GM23338 (cell line): ENCODE measurements around the gene TMEM245. TPM values are rescaled to one million over a fixed set of nuclear protein-coding genes. Genes with fewer than 3 reads are reported as not detected.

Source experiments
- ATAC-seq: fragments of 200-7000 bp; cut with Tn5 transposase; 3 replicates; pipeline ENCODE4 v1.9.1; 2020
- DNase-seq: peaks from one replicate; pipeline ENCODE4 v3.0.0-alpha.2; 2015; ENCODE audit warnings: low spot score
- H2AFZ ChIP-seq: fragments of 200-600 bp; sonication (generic); 2 replicates; pipeline ENCODE4 v1.8.0; 2016; ENCODE audit warnings: antibody characterized with exemption, mild to moderate bottlenecking, moderate library complexity
- H3F3A ChIP-seq: fragments of 200-600 bp; sonication (generic); replicated peaks from 2 replicates; pipeline ENCODE4 v1.8.0; 2017; ENCODE audit warnings: antibody characterized with exemption, mixed run types, low read depth
- H3K27ac ChIP-seq: fragments of 200-600 bp; sonication (generic); 2 replicates; pipeline ENCODE4 v1.6.1; 2016; ENCODE audit warnings: low read depth
- H3K27me3 ChIP-seq: fragments of 200-600 bp; sonication (generic); 2 replicates; pipeline ENCODE4 v1.8.0; 2016; ENCODE audit warnings: mild to moderate bottlenecking, mixed run types, moderate library complexity; ENCODE audit not compliant: insufficient read depth
- H3K36me3 ChIP-seq: fragments of 200-600 bp; sonication (generic); 2 replicates; pipeline ENCODE4 v1.8.0; 2016; ENCODE audit warnings: mild to moderate bottlenecking; ENCODE audit not compliant: insufficient read depth
- H3K4me1 ChIP-seq: fragments of 200-600 bp; sonication (generic); 2 replicates; pipeline ENCODE4 v1.8.0; 2016; ENCODE audit warnings: mild to moderate bottlenecking, moderate library complexity; ENCODE audit not compliant: insufficient read depth
- H3K4me2 ChIP-seq: fragments of 200-600 bp; sonication (generic); 2 replicates; pipeline ENCODE4 v1.7.1; 2017; ENCODE audit warnings: mixed run types
- H3K4me3 ChIP-seq: fragments of 200-600 bp; sonication (generic); 2 replicates; pipeline ENCODE4 v1.6.1; 2016; ENCODE audit warnings: mixed run types
- H3K79me2 ChIP-seq: fragments of 200-600 bp; sonication (generic); replicated peaks from 2 replicates; pipeline ENCODE4 v1.8.0; 2017; ENCODE audit warnings: mild to moderate bottlenecking; ENCODE audit not compliant: insufficient read depth
- H3K9me2 ChIP-seq: fragments of 200-600 bp; sonication (generic); 2 replicates; pipeline ENCODE4 v1.8.0; 2017; ENCODE audit not compliant: insufficient read depth
- H4K20me1 ChIP-seq: fragments of 200-600 bp; sonication (generic); replicated peaks from 2 replicates; pipeline ENCODE4 v1.8.0; 2017; ENCODE audit warnings: mild to moderate bottlenecking; ENCODE audit not compliant: insufficient read depth
- H3K27ac Mint-ChIP-seq: 2 replicates; pipeline ENCODE4 v1.8.0; 2020; ENCODE audit warnings: inconsistent platforms, mild to moderate bottlenecking, moderate library complexity, mixed read lengths
- H3K27me3 Mint-ChIP-seq: 3 replicates; pipeline ENCODE4 v1.8.0; 2022; ENCODE audit warnings: low read depth, mild to moderate bottlenecking, moderate library complexity, mixed read lengths, inconsistent platforms; ENCODE audit not compliant: insufficient read depth, poor library complexity
- H3K36me3 Mint-ChIP-seq: 3 replicates; pipeline ENCODE4 v1.8.0; 2021; ENCODE audit warnings: low read depth, mild to moderate bottlenecking, inconsistent platforms, moderate library complexity, mixed read lengths
- H3K4me1 Mint-ChIP-seq: 3 replicates; pipeline ENCODE4 v1.8.0; 2020; ENCODE audit warnings: mild to moderate bottlenecking, inconsistent platforms, mixed read lengths
- H3K4me3 Mint-ChIP-seq: 3 replicates; pipeline ENCODE4 v1.8.0; 2021; ENCODE audit warnings: moderate library complexity, mild to moderate bottlenecking, inconsistent platforms, mixed read lengths
- H3K9me3 Mint-ChIP-seq: 3 replicates; pipeline ENCODE4 v1.8.0; 2020; ENCODE audit warnings: moderate library complexity, mild to moderate bottlenecking, inconsistent platforms, mixed read lengths
- CREB1 ChIP-seq: fragments of 250-450 bp; sonication (Bioruptor Pico); IDR thresholded peaks from 2 replicates; pipeline ENCODE4 v1.5.0; 2020; ENCODE audit warnings: low read depth, mild to moderate bottlenecking, moderate library complexity
- CTCF ChIP-seq, 2 experiments: fragments of 200-600 bp in 1 of 2; sonication (generic) in 1 of 2; conservative IDR thresholded peaks; 2 replicates each; pipeline versions ENCODE4 v1.5.1 to v1.6.1; 2016 to 2017; ENCODE audit warnings: antibody characterized with exemption in 2 of 2, low read depth in 2 of 2, mild to moderate bottlenecking in 2 of 2, moderate library complexity in 1 of 2
- ETS1 ChIP-seq: IDR thresholded peaks from 2 replicates; pipeline ENCODE4 v1.6.1; 2016; ENCODE audit warnings: antibody characterized with exemption
- EZH2phosphoT487 ChIP-seq: fragments of 200-600 bp; sonication (generic); IDR thresholded peaks from one replicate; pipeline ENCODE4 v1.8.1; 2018; ENCODE audit warnings: antibody characterized with exemption; ENCODE audit not compliant: unreplicated experiment
- JUNB ChIP-seq: IDR thresholded peaks from one replicate; pipeline ENCODE4 v1.6.1; 2016; ENCODE audit warnings: antibody characterized with exemption; ENCODE audit not compliant: unreplicated experiment
- POLR2AphosphoS5 ChIP-seq: IDR thresholded peaks from 2 replicates; pipeline ENCODE4 v1.6.1; 2016; ENCODE audit warnings: antibody characterized with exemption, low read depth
- ZNF114 ChIP-seq: fragments of 250-450 bp; sonication (Bioruptor Pico); IDR thresholded peaks from 2 replicates; pipeline ENCODE4 v1.5.0; 2020; ENCODE audit warnings: mild to moderate bottlenecking, moderate library complexity
- ZNF331 ChIP-seq: fragments of 250-450 bp; sonication (Bioruptor Pico); IDR thresholded peaks from 2 replicates; pipeline ENCODE4 v1.5.0; 2020; ENCODE audit warnings: low read depth, mild to moderate bottlenecking, moderate library complexity
- ZNF462 ChIP-seq: fragments of 250-450 bp; sonication (Bioruptor Pico); IDR thresholded peaks from 2 replicates; pipeline ENCODE4 v1.5.0; 2020; ENCODE audit warnings: mild to moderate bottlenecking, moderate library complexity
- polyA plus RNA-seq: library from polyadenylated mRNA; unstranded; fragments of >200 nt; fragmentation: Nextera tagmentation; extraction: Ambion mirVana; gene quantifications from 2 replicates; pipeline ENCODE4 v1.2.1, GENCODE V29; 2016
- total RNA-seq: library from RNA; depleted of rRNA; stranded (reverse); fragments of >200 nt; shearing (Covaris generic); gene quantifications from 2 replicates; pipeline ENCODE4 v1.2.3, GENCODE V29; 2014

Gene TMEM245
- total and polyA plus RNA-seq, 2 experiments from 2014 or later, result 17.3 to 64.1 TPM

GRCh38 chr9:109050444-109050843, 69.3 kb downstream of the TMEM245 start:
- Histone ChIP-seq H3K79me2 (peaks cover 6% of the 10 kb centered on the region), H3K27me3 (no peaks in the 10 kb centered on the region), H3K4me3 (no peak overlapping the region), H4K20me1 (peaks cover 11% of the 10 kb centered on the region), H3K4me2 (no peak overlapping the region), H3K36me3 (peaks cover 69% of the 10 kb centered on the region), H3K27ac (no peak overlapping the region), H2AFZ (no peak overlapping the region), H3K4me1 (peaks cover 23% of the 10 kb centered on the region), H3K9me2 (no peaks in the 10 kb centered on the region), H3F3A (no peaks in the 10 kb centered on the region)
- Mint-ChIP-seq H3K36me3 (peaks cover 80% of the 10 kb centered on the region), H3K4me3 (no peak overlapping the region), H3K27ac (no peak overlapping the region), H3K27me3 (peaks cover 5% of the 10 kb centered on the region), H3K4me1 (peaks cover 18% of the 10 kb centered on the region), H3K9me3 (no peaks in the 10 kb centered on the region)
- TF ChIP-seq CREB1 (CRISPR knock-in tag) (no peak), JUNB (no peak), ZNF114 (no peak), ZNF462 (no peak), POLR2AphosphoS5 (no peak), EZH2phosphoT487 (no peak), ETS1 (no peak), CTCF (conservative IDR thresholded peaks at IDR 0.05; ENCODE audit: low read depth in 2 of 2) (no peak), ZNF331 (no peak)
- ATAC-seq (no peak), DNase-seq (no peak)
